H9 (cell line): ENCODE results near the gene PROSER3. TPM values are rescaled to one million over a fixed set of nuclear protein-coding genes. Genes with fewer than 3 reads are reported as not detected.

Source experiments
- DNase-seq: peaks from one replicate; pipeline ENCODE4 v3.0.0-alpha.2; 2017
- H2AFZ ChIP-seq: one replicate; pipeline ENCODE4 v1.6.1; 2013; ENCODE audit warnings: mild to moderate bottlenecking, low read length, control low read depth, moderate library complexity
- H2AK5ac ChIP-seq: 2 replicates; pipeline ENCODE4 v1.6.1; 2013; ENCODE audit warnings: low read length, control low read depth, mixed read lengths; ENCODE audit not compliant: insufficient read length
- H2BK120ac ChIP-seq: one replicate; pipeline ENCODE4 v1.6.1; 2013; ENCODE audit warnings: low read depth, mild to moderate bottlenecking, low read length, control low read depth, inconsistent platforms; ENCODE audit not compliant: poor library complexity, severe bottlenecking
- H2BK12ac ChIP-seq: 2 replicates; pipeline ENCODE4 v1.6.1; 2013; ENCODE audit warnings: low read length, control low read depth, mixed read lengths, low read depth; ENCODE audit not compliant: insufficient read length
- H2BK15ac ChIP-seq: 2 replicates; pipeline ENCODE4 v1.6.1; 2013; ENCODE audit warnings: low read depth, low read length, control low read depth
- H2BK20ac ChIP-seq: one replicate; pipeline ENCODE4 v1.6.1; 2013; ENCODE audit warnings: low read depth, mild to moderate bottlenecking, low read length, control low read depth, inconsistent platforms; ENCODE audit not compliant: poor library complexity, severe bottlenecking
- H2BK5ac ChIP-seq: 2 replicates; pipeline ENCODE4 v1.6.1; 2013; ENCODE audit warnings: low read length, control low read depth, mixed read lengths; ENCODE audit not compliant: insufficient read length
- H3K14ac ChIP-seq: 2 replicates; pipeline ENCODE4 v1.6.1; 2013; ENCODE audit warnings: low read length, control low read depth; ENCODE audit not compliant: insufficient read depth
- H3K18ac ChIP-seq: 2 replicates; pipeline ENCODE4 v1.6.1; 2013; ENCODE audit warnings: low read depth, mild to moderate bottlenecking, mixed read lengths, low read length, control low read depth; ENCODE audit not compliant: insufficient read length
- H3K23ac ChIP-seq: 2 replicates; pipeline ENCODE4 v1.6.1; 2013; ENCODE audit warnings: low read length, control low read depth, mixed read lengths, low read depth; ENCODE audit not compliant: insufficient read length
- H3K23me2 ChIP-seq: 2 replicates; pipeline ENCODE4 v1.6.1; 2013; ENCODE audit warnings: low read depth, mild to moderate bottlenecking, mixed read lengths, low read length, control low read depth; ENCODE audit not compliant: insufficient read length, poor library complexity, severe bottlenecking
- H3K27ac ChIP-seq: 2 replicates; pipeline ENCODE4 v1.5.1; 2013; ENCODE audit warnings: low read length, control low read depth, mixed read lengths, low read depth; ENCODE audit not compliant: insufficient read length
- H3K27me3 ChIP-seq: 2 replicates; pipeline ENCODE4 v1.6.1; 2013; ENCODE audit warnings: low read length, control low read depth, inconsistent platforms; ENCODE audit not compliant: insufficient read depth
- H3K4ac ChIP-seq: 2 replicates; pipeline ENCODE4 v1.6.1; 2013; ENCODE audit warnings: low read depth, mild to moderate bottlenecking, control low read depth, inconsistent platforms, low read length, moderate library complexity
- H3K4me1 ChIP-seq: 2 replicates; pipeline ENCODE4 v1.6.1; 2013; ENCODE audit warnings: low read length, control low read depth, inconsistent platforms; ENCODE audit not compliant: insufficient read depth
- H3K4me2 ChIP-seq: 2 replicates; pipeline ENCODE4 v1.6.1; 2013; ENCODE audit warnings: low read length, control low read depth, mixed read lengths; ENCODE audit not compliant: insufficient read length, insufficient read depth
- H3K56ac ChIP-seq: 2 replicates; pipeline ENCODE4 v1.6.1; 2013; ENCODE audit warnings: low read depth, mild to moderate bottlenecking, mixed read lengths, low read length, control low read depth; ENCODE audit not compliant: insufficient read length
- H3K79me1 ChIP-seq: 2 replicates; pipeline ENCODE4 v1.6.1; 2013; ENCODE audit warnings: low read depth, mild to moderate bottlenecking, moderate library complexity, low read length, control low read depth, inconsistent platforms; ENCODE audit not compliant: insufficient read depth, poor library complexity, severe bottlenecking
- H3K79me2 ChIP-seq: 2 replicates; pipeline ENCODE4 v1.6.1; 2013; ENCODE audit warnings: low read length, control low read depth, inconsistent platforms; ENCODE audit not compliant: insufficient read depth
- H3K9ac ChIP-seq: 2 replicates; pipeline ENCODE4 v1.6.1; 2013; ENCODE audit warnings: low read length, control low read depth, mixed read lengths; ENCODE audit not compliant: insufficient read length; ENCODE audit errors: extremely low read depth
- H3K9me3 ChIP-seq: one replicate; pipeline ENCODE4 v1.6.1; 2013; ENCODE audit warnings: low read depth, low read length, inconsistent platforms; ENCODE audit not compliant: control insufficient read depth
- H3T11ph ChIP-seq: one replicate; pipeline ENCODE4 v1.6.1; 2013; ENCODE audit warnings: mild to moderate bottlenecking, low read length, control low read depth, inconsistent platforms
- H4K20me1 ChIP-seq: one replicate; pipeline ENCODE4 v1.6.1; 2013; ENCODE audit not compliant: control insufficient read depth, insufficient read length, insufficient read depth
- H4K5ac ChIP-seq: 2 replicates; pipeline ENCODE4 v1.6.1; 2013; ENCODE audit warnings: low read depth, mild to moderate bottlenecking, mixed read lengths, low read length, control low read depth; ENCODE audit not compliant: insufficient read length
- H4K8ac ChIP-seq: replicated peaks from 2 replicates; pipeline ENCODE4 v1.6.1; 2013; ENCODE audit warnings: low read length, control low read depth, mixed read lengths, low read depth; ENCODE audit not compliant: insufficient read length
- H4K91ac ChIP-seq: 2 replicates; pipeline ENCODE4 v1.6.1; 2013; ENCODE audit warnings: low read depth, mild to moderate bottlenecking, moderate library complexity, mixed read lengths, low read length, control low read depth; ENCODE audit not compliant: insufficient read length
- H3K27ac Mint-ChIP-seq, 3 experiments: 2 replicates in 2 of 3; 3 replicates in 1 of 3; pipeline ENCODE4 v1.8.0; 2020 to 2021; ENCODE audit warnings: mixed read lengths in 3 of 3, mild to moderate bottlenecking in 1 of 3, moderate library complexity in 1 of 3
- H3K27me3 Mint-ChIP-seq: 2 replicates; pipeline ENCODE4 v1.8.0; 2021; ENCODE audit warnings: low read depth, mild to moderate bottlenecking, moderate library complexity, mixed read lengths
- H3K36me3 Mint-ChIP-seq, 3 experiments: 2 replicates in 2 of 3; 3 replicates in 1 of 3; pipeline ENCODE4 v1.8.0; 2020 to 2021; ENCODE audit warnings: low read depth in 3 of 3, mixed read lengths in 3 of 3; ENCODE audit not compliant: insufficient read depth in 1 of 3
- H3K4me1 Mint-ChIP-seq, 2 experiments: 2 replicates each; pipeline ENCODE4 v1.8.0; 2020; ENCODE audit warnings: mixed read lengths in 2 of 2
- H3K4me3 Mint-ChIP-seq, 2 experiments: 2 replicates in 1 of 2; 3 replicates in 1 of 2; pipeline ENCODE4 v1.8.0; 2020 to 2021; ENCODE audit warnings: mild to moderate bottlenecking in 2 of 2, mixed read lengths in 2 of 2, moderate library complexity in 1 of 2
- H3K9me3 Mint-ChIP-seq, 2 experiments: 2 replicates in 1 of 2; 3 replicates in 1 of 2; pipeline ENCODE4 v1.8.0; 2020; ENCODE audit warnings: mild to moderate bottlenecking in 2 of 2, mixed read lengths in 2 of 2, moderate library complexity in 1 of 2
- WGBS: extraction: QIAGEN DNeasy Blood & Tissue Kit; methylation state at CpG from one replicate; pipeline ENCODE4 v1.1.7; 2013; ENCODE audit warnings: missing lambda C conversion rate, low lambda C conversion rate, mixed read lengths; ENCODE audit not compliant: insufficient read length; ENCODE audit errors: extremely low coverage; 5-methylcytosine and 5-hydroxymethylcytosine counted together
- total RNA-seq: library from RNA; stranded (reverse); gene quantifications from 2 replicates; pipeline ENCODE4 v1.2.1, GENCODE V29; 2021
- TF ChIP-seq, protein P1 (sequence below): fragments of 200-600 bp; sonication (generic); conservative IDR thresholded peaks from 3 replicates; pipeline ENCODE4 v1.8.0; 2021; ENCODE audit warnings: antibody characterized with exemption, mild to moderate bottlenecking

The PROSER3 gene
- total RNA-seq, 1 experiment from 2014 or later = 29.1 TPM

DNA sequence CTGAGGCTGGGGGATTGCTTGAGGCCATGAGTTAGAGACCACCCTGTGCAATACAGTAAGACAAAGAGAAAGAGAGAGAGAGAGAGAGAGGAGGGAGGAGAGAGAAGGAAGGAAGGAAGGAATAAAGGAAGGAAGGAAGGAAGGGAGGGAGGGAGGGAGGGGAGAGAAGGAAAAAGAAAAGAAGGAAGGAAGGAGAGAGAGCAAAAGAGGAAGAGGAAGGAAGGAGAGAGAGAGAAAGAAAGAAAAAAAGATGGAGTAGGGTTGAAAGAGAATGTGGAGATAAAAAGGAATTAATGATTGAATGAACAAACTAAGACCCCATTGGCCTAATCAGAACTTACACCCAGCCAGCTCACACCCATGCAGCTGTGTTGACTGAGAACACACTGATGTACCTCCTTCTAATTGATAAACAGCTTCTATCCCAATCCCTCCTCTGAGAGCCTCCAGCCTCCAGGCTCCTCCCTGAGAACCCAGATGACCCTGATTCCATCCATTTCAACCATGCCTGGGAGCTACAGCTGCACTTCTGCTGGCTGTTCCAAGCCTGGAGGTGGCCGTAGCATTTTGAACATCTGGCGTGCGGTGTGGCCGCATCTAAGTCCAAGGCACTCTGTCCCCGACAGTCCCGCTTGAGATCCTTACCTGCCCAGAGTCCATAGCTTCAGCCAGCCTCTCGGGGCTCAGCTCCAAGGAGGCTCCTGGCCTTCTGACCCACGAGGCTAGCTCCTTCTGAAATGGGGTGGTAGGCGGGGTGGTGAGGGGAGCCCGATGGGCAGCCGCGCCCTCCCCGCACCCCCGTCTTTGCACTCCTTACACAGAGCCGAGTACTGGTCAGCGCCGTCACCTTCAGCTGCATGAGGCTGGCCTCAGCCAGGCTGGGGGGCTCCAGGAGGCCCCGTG lies 53.6 kb downstream of the PROSER3 start:
- Mint-ChIP-seq H3K27me3 (peaks cover 16% of the 10 kb centered on the region), H3K36me3 (no peaks in the 10 kb centered on the region), H3K4me3 (no peak overlapping the region), H3K27ac (peak overlapping the region in 1 of 3 experiments; percentile 92; a peak in 1 of 7 replicates), H3K4me1 (peaks cover 11 to 19% of the 10 kb centered on the region in 2 experiments), H3K9me3 (peaks cover 2 to 3% of the 10 kb centered on the region in 2 experiments; a peak in 2 of 5 replicates)
- Histone ChIP-seq H3K9ac (no peak overlapping the region), H3K27ac (no peak overlapping the region), H3K56ac (no peak overlapping the region), H3K4me2 (no peak overlapping the region), H4K8ac (no peak overlapping the region), H4K5ac (no peak overlapping the region), H2BK15ac (no peak overlapping the region), H2BK5ac (no peak overlapping the region), H3T11ph (no peak overlapping the region), H3K27me3 (no peaks in the 10 kb centered on the region), H2BK12ac (no peak overlapping the region), H4K20me1 (no peaks in the 10 kb centered on the region), H3K79me2 (no peaks in the 10 kb centered on the region), H2AFZ (no peak overlapping the region), H2BK20ac (no peak overlapping the region), H3K23ac (no peak overlapping the region), H2AK5ac (no peak overlapping the region), H3K79me1 (no peaks in the 10 kb centered on the region), H3K9me3 (no peaks in the 10 kb centered on the region), H2BK120ac (no peak overlapping the region), H3K14ac (no peak overlapping the region), H3K4ac (no peak overlapping the region), H3K18ac (no peak overlapping the region), H3K4me1 (no peaks in the 10 kb centered on the region; the same call in 1 of the 2 replicates), H3K23me2 (no peaks in the 10 kb centered on the region), H4K91ac (no peak overlapping the region)
- TF ChIP-seq, protein P1, sequence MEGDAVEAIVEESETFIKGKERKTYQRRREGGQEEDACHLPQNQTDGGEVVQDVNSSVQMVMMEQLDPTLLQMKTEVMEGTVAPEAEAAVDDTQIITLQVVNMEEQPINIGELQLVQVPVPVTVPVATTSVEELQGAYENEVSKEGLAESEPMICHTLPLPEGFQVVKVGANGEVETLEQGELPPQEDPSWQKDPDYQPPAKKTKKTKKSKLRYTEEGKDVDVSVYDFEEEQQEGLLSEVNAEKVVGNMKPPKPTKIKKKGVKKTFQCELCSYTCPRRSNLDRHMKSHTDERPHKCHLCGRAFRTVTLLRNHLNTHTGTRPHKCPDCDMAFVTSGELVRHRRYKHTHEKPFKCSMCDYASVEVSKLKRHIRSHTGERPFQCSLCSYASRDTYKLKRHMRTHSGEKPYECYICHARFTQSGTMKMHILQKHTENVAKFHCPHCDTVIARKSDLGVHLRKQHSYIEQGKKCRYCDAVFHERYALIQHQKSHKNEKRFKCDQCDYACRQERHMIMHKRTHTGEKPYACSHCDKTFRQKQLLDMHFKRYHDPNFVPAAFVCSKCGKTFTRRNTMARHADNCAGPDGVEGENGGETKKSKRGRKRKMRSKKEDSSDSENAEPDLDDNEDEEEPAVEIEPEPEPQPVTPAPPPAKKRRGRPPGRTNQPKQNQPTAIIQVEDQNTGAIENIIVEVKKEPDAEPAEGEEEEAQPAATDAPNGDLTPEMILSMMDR = no peak
- DNase-seq = no peak
- no CpG with 5 or more reads among the region's 18 CpGs for WGBS
